HepG2 (cell line): ENCODE data around the gene CSDE1. TPM values are rescaled to one million over a fixed set of nuclear protein-coding genes. Genes with fewer than 3 reads are reported as not detected.

ENCODE experiments used
- ARID2 ChIP-seq: sonication (generic); formaldehyde crosslinking; IDR thresholded peaks from 2 replicates; pipeline ENCODE4 v1.8.1; 2022; ENCODE audit warnings: mild to moderate bottlenecking, missing genetic modification reagents, borderline replicate concordance
- BORCS8-MEF2B ChIP-seq: sonication (generic); formaldehyde crosslinking; IDR thresholded peaks from 2 replicates; pipeline ENCODE4 v1.8.0; 2022; ENCODE audit warnings: mild to moderate bottlenecking, missing genetic modification reagents
- CENPX ChIP-seq: sonication (generic); formaldehyde crosslinking; IDR thresholded peaks from 2 replicates; pipeline ENCODE4 v1.9.0; 2021; ENCODE audit warnings: mild to moderate bottlenecking, missing genetic modification reagents, moderate library complexity
- DNMT1 ChIP-seq: sonication (generic); formaldehyde crosslinking; IDR thresholded peaks from 2 replicates; pipeline ENCODE4 v1.5.1; 2020; ENCODE audit warnings: mild to moderate bottlenecking, missing genetic modification reagents
- GLI4 ChIP-seq: sonication (generic); formaldehyde crosslinking; IDR thresholded peaks from 2 replicates; pipeline ENCODE4 v1.5.1; 2020; ENCODE audit warnings: missing genetic modification reagents, mild to moderate bottlenecking, moderate library complexity, borderline replicate concordance
- HMGA1 ChIP-seq: sonication (generic); formaldehyde crosslinking; conservative IDR thresholded peaks from 2 replicates; pipeline ENCODE4 v1.4.0; 2020; ENCODE audit warnings: missing genetic modification reagents
- HNRNPH1 ChIP-seq: fragments of 200-400 bp; formaldehyde crosslinking; optimal IDR thresholded peaks from 2 replicates; pipeline ENCODE3; 2017; ENCODE audit warnings: mild to moderate bottlenecking, low read depth, low read length
- IRX3 ChIP-seq: sonication (generic); formaldehyde crosslinking; IDR thresholded peaks from 2 replicates; pipeline ENCODE4 v1.8.1; 2023; ENCODE audit warnings: mild to moderate bottlenecking, low read depth, missing genetic modification reagents, borderline replicate concordance
- KDM1A ChIP-seq: IDR thresholded peaks from 2 replicates; pipeline ENCODE4 v1.6.1; 2016; ENCODE audit warnings: missing compliant biosample characterization
- MTA1 ChIP-seq: sonication (generic); formaldehyde crosslinking; IDR thresholded peaks from 2 replicates; pipeline ENCODE4 v1.4.0; 2020; ENCODE audit warnings: missing genetic modification reagents, mild to moderate bottlenecking, borderline replicate concordance
- MXD4 ChIP-seq: IDR thresholded peaks from 2 replicates; pipeline ENCODE4 v1.6.1; 2016; ENCODE audit warnings: mild to moderate bottlenecking, missing biosample characterization, missing genetic modification reagents
- RBM39 ChIP-seq: fragments of 200-400 bp; formaldehyde crosslinking; IDR thresholded peaks from one replicate; pipeline ENCODE4 v1.6.1; 2018; ENCODE audit warnings: antibody characterized with exemption, mild to moderate bottlenecking, low read depth, low read length; ENCODE audit not compliant: poor library complexity, severe bottlenecking
- SMYD3 ChIP-seq: sonication (generic); formaldehyde crosslinking; IDR thresholded peaks from 2 replicates; pipeline ENCODE4 v1.8.1; 2023; ENCODE audit warnings: mild to moderate bottlenecking, missing genetic modification reagents
- SNRNP70 ChIP-seq: fragments of 200-400 bp; formaldehyde crosslinking; IDR thresholded peaks from 2 replicates; pipeline ENCODE4 v1.6.1; 2017; ENCODE audit warnings: mild to moderate bottlenecking, low read depth, low read length, moderate library complexity
- TOE1 ChIP-seq: sonication (generic); formaldehyde crosslinking; IDR thresholded peaks from 2 replicates; pipeline ENCODE4 v1.4.0; 2020; ENCODE audit warnings: mild to moderate bottlenecking, missing genetic modification reagents
- TP53 ChIP-seq: sonication (generic); formaldehyde crosslinking; conservative IDR thresholded peaks from 2 replicates; pipeline ENCODE4 v1.4.0; 2020; ENCODE audit warnings: missing genetic modification reagents
- XBP1 ChIP-seq: sonication (generic); formaldehyde crosslinking; IDR thresholded peaks from 2 replicates; pipeline ENCODE4 v1.5.0; 2020; ENCODE audit warnings: missing genetic modification reagents
- ZFX ChIP-seq: sonication (generic); formaldehyde crosslinking; IDR thresholded peaks from 2 replicates; pipeline ENCODE4 v1.4.0; 2020; ENCODE audit warnings: mild to moderate bottlenecking, low read depth, missing genetic modification reagents, moderate library complexity
- ZNF530 ChIP-seq: sonication (generic); formaldehyde crosslinking; IDR thresholded peaks from 2 replicates; pipeline ENCODE4 v1.5.0; 2020; ENCODE audit warnings: low read depth, mild to moderate bottlenecking, missing genetic modification reagents
- ZNF768 ChIP-seq: sonication (generic); formaldehyde crosslinking; IDR thresholded peaks from 2 replicates; pipeline ENCODE4 v1.4.0; 2020; ENCODE audit warnings: missing genetic modification reagents
- ZNF883 ChIP-seq: sonication (generic); formaldehyde crosslinking; IDR thresholded peaks from 2 replicates; pipeline ENCODE4 v1.5.1; 2020; ENCODE audit warnings: mild to moderate bottlenecking, missing genetic modification reagents; ENCODE audit errors: not compliant biosample characterization
- ZSCAN22 ChIP-seq: sonication (generic); formaldehyde crosslinking; IDR thresholded peaks from 2 replicates; pipeline ENCODE4 v1.4.0; 2020; ENCODE audit warnings: mild to moderate bottlenecking, missing genetic modification reagents
- polyA plus RNA-seq, 8 experiments: library from polyadenylated mRNA; depleted of rRNA in 3 of 8; stranded (reverse) in 7 of 8; unstranded in 1 of 8; fragments of >200 nt; fragmentation: Illumina TruSeq in 4 of 8; extraction: Trizol in 4 of 8; gene quantifications; 2 replicates each; pipeline versions ENCODE4 v1.2.1 to v1.2.3, GENCODE V29; 2011 to 2016; ENCODE audit warnings: low read depth in 4 of 8, missing spikeins in 1 of 8, mixed read lengths in 1 of 8; ENCODE audit not compliant: insufficient read depth in 1 of 8
- total RNA-seq, 5 experiments: library from RNA; depleted of rRNA; stranded (reverse); fragments of >200 nt; fragmentation: Illumina TruSeq; extraction: Trizol; gene quantifications; 2 replicates each; pipeline ENCODE4 v1.2.3, GENCODE V29; 2016; ENCODE audit warnings: low read depth in 1 of 5
- TF ChIP-seq, protein P1 (sequence below): sonication (generic); formaldehyde crosslinking; IDR thresholded peaks from 2 replicates; pipeline ENCODE4 v1.5.1; 2020; ENCODE audit warnings: missing genetic modification reagents, mild to moderate bottlenecking, borderline replicate concordance
- TF ChIP-seq, protein P2 (sequence below): IDR thresholded peaks from 2 replicates; pipeline ENCODE4 v1.6.1; 2012; ENCODE audit warnings: low read depth, low read length, improper control_type of control experiment

The CSDE1 gene
- total and polyA plus RNA-seq, 2 of the 13 experiments (the other 11 are each of a cell fraction or from before 2014, with no cell fraction given), result 150 to 313 TPM

DNA sequence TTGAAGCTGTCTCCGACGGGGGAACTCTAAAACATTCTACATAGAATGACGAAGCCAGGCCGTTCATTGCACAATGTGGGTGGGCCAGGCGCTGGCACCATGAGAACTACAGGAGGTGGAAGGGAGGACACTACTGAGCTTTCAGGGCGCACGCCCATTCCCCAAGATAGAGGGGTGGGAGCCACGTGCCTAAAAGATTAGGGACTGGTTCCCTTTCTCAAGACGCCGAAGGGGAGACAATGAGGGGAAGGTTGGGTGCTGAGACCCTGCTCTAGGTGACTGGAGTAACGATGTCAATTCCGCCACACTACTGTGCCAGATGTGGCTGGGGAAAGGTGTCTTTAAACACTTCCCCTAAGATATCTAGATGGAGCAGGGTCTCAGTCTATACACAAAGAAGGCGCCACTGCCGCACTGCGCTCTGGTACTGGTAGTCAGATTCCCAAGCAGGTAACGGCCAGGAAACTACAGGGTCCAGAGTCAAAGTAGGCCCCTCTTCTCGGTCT lies 782 bp downstream of the CSDE1 start (continued):
- TF ChIP-seq TP53, result no peak
- no peak for TF ChIP-seq DNMT1
- no peak for TF ChIP-seq ZNF530 (CRISPR knock-in tag)
- no peak for TF ChIP-seq RBM39
- no peak for TF ChIP-seq XBP1
- no peak for TF ChIP-seq TOE1 (CRISPR knock-in tag)
- TF ChIP-seq IRX3 (CRISPR knock-in tag), result no peak
- TF ChIP-seq, protein P1, sequence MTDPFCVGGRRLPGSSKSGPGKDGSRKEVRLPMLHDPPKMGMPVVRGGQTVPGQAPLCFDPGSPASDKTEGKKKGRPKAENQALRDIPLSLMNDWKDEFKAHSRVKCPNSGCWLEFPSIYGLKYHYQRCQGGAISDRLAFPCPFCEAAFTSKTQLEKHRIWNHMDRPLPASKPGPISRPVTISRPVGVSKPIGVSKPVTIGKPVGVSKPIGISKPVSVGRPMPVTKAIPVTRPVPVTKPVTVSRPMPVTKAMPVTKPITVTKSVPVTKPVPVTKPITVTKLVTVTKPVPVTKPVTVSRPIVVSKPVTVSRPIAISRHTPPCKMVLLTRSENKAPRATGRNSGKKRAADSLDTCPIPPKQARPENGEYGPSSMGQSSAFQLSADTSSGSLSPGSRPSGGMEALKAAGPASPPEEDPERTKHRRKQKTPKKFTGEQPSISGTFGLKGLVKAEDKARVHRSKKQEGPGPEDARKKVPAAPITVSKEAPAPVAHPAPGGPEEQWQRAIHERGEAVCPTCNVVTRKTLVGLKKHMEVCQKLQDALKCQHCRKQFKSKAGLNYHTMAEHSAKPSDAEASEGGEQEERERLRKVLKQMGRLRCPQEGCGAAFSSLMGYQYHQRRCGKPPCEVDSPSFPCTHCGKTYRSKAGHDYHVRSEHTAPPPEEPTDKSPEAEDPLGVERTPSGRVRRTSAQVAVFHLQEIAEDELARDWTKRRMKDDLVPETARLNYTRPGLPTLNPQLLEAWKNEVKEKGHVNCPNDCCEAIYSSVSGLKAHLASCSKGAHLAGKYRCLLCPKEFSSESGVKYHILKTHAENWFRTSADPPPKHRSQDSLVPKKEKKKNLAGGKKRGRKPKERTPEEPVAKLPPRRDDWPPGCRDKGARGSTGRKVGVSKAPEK, result no peak
- no peak for TF ChIP-seq HNRNPH1
- no peak for TF ChIP-seq BORCS8-MEF2B (CRISPR knock-in tag)
- TF ChIP-seq ZFX, result no peak; the same call in 1 of the 2 replicates
- no peak for TF ChIP-seq GLI4 (CRISPR knock-in tag)
- no peak for TF ChIP-seq SNRNP70
- no peak for TF ChIP-seq KDM1A (CRISPR knock-in tag)
- TF ChIP-seq CENPX (CRISPR knock-in tag), result no peak
- TF ChIP-seq MTA1, result no peak
- TF ChIP-seq, protein P2, sequence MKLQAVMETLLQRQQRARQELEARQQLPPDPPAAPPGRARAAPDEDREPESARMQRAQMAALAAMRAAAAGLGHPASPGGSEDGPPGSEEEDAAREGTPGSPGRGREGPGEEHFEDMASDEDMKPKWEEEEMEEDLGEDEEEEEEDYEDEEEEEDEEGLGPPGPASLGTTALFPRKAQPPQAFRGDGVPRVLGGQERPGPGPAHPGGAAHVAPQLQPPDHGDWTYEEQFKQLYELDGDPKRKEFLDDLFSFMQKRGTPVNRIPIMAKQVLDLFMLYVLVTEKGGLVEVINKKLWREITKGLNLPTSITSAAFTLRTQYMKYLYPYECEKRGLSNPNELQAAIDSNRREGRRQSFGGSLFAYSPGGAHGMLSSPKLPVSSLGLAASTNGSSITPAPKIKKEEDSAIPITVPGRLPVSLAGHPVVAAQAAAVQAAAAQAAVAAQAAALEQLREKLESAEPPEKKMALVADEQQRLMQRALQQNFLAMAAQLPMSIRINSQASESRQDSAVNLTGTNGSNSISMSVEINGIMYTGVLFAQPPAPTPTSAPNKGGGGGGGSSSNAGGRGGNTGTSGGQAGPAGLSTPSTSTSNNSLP, result no peak
- no peak for TF ChIP-seq MXD4
- no peak for TF ChIP-seq ZSCAN22 (CRISPR knock-in tag)
- TF ChIP-seq ARID2 (CRISPR knock-in tag), result no peak
- no peak for TF ChIP-seq SMYD3 (CRISPR knock-in tag)
- no peak for TF ChIP-seq HMGA1
- no peak for TF ChIP-seq ZNF883
- no peak for TF ChIP-seq ZNF768 (CRISPR knock-in tag)
